ENCODE data around the gene MPHOSPH6.

DNA sequence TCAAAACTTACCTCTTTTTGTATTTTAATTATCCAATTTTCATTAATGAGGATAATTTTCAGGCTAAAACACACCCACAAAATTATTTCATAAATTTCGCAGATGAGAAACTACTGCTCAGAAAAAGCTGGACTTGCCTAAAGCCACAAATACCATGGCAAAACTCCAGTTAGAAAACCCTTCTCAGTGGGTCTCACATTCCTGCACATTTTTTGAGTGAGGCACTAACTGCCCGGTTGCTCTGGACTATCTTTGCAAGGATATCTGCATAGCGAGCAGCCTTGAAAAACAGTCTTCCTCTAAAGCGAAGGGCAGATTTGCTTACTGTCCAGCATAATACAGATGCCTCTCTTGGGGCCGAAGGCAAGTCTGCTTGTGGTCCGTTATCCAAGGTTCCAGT is 9.8 kb downstream of the MPHOSPH6 start:
- TF ChIP-seq, protein P1, sequence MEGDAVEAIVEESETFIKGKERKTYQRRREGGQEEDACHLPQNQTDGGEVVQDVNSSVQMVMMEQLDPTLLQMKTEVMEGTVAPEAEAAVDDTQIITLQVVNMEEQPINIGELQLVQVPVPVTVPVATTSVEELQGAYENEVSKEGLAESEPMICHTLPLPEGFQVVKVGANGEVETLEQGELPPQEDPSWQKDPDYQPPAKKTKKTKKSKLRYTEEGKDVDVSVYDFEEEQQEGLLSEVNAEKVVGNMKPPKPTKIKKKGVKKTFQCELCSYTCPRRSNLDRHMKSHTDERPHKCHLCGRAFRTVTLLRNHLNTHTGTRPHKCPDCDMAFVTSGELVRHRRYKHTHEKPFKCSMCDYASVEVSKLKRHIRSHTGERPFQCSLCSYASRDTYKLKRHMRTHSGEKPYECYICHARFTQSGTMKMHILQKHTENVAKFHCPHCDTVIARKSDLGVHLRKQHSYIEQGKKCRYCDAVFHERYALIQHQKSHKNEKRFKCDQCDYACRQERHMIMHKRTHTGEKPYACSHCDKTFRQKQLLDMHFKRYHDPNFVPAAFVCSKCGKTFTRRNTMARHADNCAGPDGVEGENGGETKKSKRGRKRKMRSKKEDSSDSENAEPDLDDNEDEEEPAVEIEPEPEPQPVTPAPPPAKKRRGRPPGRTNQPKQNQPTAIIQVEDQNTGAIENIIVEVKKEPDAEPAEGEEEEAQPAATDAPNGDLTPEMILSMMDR (conservative IDR thresholded peaks at IDR 0.05): no peak
- no peak for TF ChIP-seq ZFX (IDR thresholded peaks at IDR 0.05)

Measured in C4-2B (cell line).